Gastroesophageal sphincter (tissue), 4 donors: ENCODE measurements around the gene B4GALNT3. TPM values are rescaled to one million over a fixed set of nuclear protein-coding genes. Genes with fewer than 3 reads are reported as not detected.
A peak's percentile ranks its signal among the peaks of the same experiment; 100 is the strongest.

ENCODE experiments used
- ATAC-seq: fragments of 150-250 bp; one replicate; pipeline ENCODE4 v1.9.1; 2016; ENCODE audit warnings: mild to moderate bottlenecking, moderate library complexity
- H3K27ac ChIP-seq, 4 donors: fragments of 200-600 bp; sonication (generic) in 3 of 4; 1 replicate in 3 of 4; 2 replicates in 1 of 4; pipeline ENCODE4 v1.5.1; 2016 to 2019
- H3K27me3 ChIP-seq: fragments of 200-600 bp; sonication (generic); one replicate; pipeline ENCODE4 v1.5.1; 2019
- H3K36me3 ChIP-seq, 2 donors: fragments of 200-600 bp; sonication (generic); one replicate each; pipeline ENCODE4 v1.5.1; 2019; ENCODE audit warnings: control low read depth in 1 of 2
- H3K4me1 ChIP-seq, 3 donors: fragments of 200-600 bp; sonication (generic); 1 replicate in 2 of 3; 2 replicates in 1 of 3; pipeline ENCODE4 v1.5.1; 2016 to 2019; ENCODE audit warnings: control low read depth in 2 of 3
- H3K4me3 ChIP-seq, 2 donors: fragments of 200-600 bp; sonication (generic); one replicate each; pipeline ENCODE4 v1.5.1; 2019; ENCODE audit warnings: mild to moderate bottlenecking in 1 of 2, moderate library complexity in 1 of 2
- H3K9me3 ChIP-seq, 3 donors: fragments of 200-600 bp; sonication (generic); one replicate each; pipeline ENCODE4 v1.5.1; 2017 to 2019; ENCODE audit warnings: control low read depth in 2 of 3
- EP300 ChIP-seq: sonication (generic); formaldehyde crosslinking; IDR thresholded peaks from one replicate; pipeline ENCODE4 v1.6.1; 2017; ENCODE audit warnings: antibody characterized with exemption, mild to moderate bottlenecking
- POLR2A ChIP-seq, 2 donors: fragments of 450-650 bp; IDR thresholded peaks; one replicate each; pipeline ENCODE4 v1.6.1; 2017; ENCODE audit warnings: antibody characterized with exemption in 2 of 2, mild to moderate bottlenecking in 2 of 2, moderate library complexity in 1 of 2
- POLR2AphosphoS5 ChIP-seq: sonication (generic); formaldehyde crosslinking; IDR thresholded peaks from one replicate; pipeline ENCODE4 v1.6.1; 2017; ENCODE audit warnings: antibody characterized with exemption
- WGBS, 2 donors: methylation state at CpG; one replicate each; pipeline ENCODE4 v1.1.5; 2018; ENCODE audit warnings: low coverage in 1 of 2; 5-methylcytosine and 5-hydroxymethylcytosine counted together
- total RNA-seq, 4 donors: library from RNA; depleted of rRNA; stranded (reverse); fragments of >200 nt; gene quantifications; one replicate each; pipeline ENCODE4 v1.1.0, GENCODE V29; 2016
- TF ChIP-seq, protein P1 (sequence below), 4 experiments: fragments of 200-600 bp in 2 of 4; fragments of 450-650 bp in 2 of 4; sonication (generic) in 1 of 4; IDR thresholded peaks; one replicate each; pipeline ENCODE4 v1.5.1; 2017 to 2019; ENCODE audit warnings: antibody characterized with exemption in 4 of 4, mild to moderate bottlenecking in 2 of 4, moderate library complexity in 2 of 4

B4GALNT3 gene
- total RNA-seq, 4 donors from 2014 or later = 0.54 to 1.6 (median 1.4) TPM; not detected in 1

DNA sequence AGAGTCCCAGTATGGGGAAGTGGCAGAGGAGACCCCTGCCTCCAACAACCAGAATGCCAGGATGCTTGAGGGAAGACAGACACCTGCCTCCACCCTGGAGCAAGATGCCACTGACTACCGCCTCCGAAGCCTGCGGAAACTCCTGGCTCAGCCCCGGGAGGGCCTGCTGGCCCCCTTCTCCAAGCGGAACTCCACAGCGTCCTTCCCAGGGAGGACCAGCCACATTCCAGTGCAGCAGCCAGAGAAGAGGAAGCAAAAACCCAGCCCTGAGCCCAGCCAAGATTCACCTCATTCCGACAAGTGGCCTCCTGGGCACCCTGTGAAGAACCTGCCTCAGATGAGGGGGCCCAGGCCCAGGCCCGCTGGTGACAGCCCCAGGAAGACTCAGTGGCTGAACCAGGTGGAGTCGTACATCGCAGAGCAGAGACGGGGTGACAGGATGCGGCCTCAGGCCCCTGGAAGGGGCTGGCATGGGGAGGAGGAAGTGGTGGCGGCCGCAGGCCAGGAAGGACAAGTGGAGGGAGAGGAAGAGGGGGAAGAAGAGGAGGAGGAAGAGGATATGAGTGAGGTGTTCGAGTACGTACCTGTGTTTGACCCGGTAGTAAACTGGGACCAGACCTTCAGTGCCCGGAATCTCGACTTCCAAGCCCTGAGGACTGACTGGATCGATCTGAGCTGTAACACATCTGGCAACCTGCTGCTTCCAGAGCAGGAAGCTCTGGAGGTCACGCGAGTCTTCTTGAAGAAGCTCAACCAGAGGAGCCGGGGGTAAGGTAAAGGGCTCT lies 93.7 kb downstream of the B4GALNT3 start:
- peak; percentile 26 for ATAC-seq
- H3K36me3 ChIP-seq = no peaks in the 10 kb centered on the region
- no peak overlapping the region for H3K27ac ChIP-seq
- H3K9me3 ChIP-seq = no peaks in the 10 kb centered on the region
- 62% methylated on average over 13 of the region's 23 CpGs; no CpG with 5 or more reads in 1 of the 2 donors for WGBS, 2 donors
- peaks cover 0 to 16% (median 4%) of the 10 kb centered on the region in 3 donors for H3K4me1 ChIP-seq
- no peak for TF ChIP-seq POLR2A (IDR thresholded peaks at IDR 0.05)
- TF ChIP-seq, protein P1, sequence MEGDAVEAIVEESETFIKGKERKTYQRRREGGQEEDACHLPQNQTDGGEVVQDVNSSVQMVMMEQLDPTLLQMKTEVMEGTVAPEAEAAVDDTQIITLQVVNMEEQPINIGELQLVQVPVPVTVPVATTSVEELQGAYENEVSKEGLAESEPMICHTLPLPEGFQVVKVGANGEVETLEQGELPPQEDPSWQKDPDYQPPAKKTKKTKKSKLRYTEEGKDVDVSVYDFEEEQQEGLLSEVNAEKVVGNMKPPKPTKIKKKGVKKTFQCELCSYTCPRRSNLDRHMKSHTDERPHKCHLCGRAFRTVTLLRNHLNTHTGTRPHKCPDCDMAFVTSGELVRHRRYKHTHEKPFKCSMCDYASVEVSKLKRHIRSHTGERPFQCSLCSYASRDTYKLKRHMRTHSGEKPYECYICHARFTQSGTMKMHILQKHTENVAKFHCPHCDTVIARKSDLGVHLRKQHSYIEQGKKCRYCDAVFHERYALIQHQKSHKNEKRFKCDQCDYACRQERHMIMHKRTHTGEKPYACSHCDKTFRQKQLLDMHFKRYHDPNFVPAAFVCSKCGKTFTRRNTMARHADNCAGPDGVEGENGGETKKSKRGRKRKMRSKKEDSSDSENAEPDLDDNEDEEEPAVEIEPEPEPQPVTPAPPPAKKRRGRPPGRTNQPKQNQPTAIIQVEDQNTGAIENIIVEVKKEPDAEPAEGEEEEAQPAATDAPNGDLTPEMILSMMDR (IDR thresholded peaks at IDR 0.05) = no peak
- TF ChIP-seq POLR2AphosphoS5 = no peak
- no peak for TF ChIP-seq EP300
- peaks cover 9% of the 10 kb centered on the region for H3K27me3 ChIP-seq
- no peak overlapping the region for H3K4me3 ChIP-seq

DNA sequence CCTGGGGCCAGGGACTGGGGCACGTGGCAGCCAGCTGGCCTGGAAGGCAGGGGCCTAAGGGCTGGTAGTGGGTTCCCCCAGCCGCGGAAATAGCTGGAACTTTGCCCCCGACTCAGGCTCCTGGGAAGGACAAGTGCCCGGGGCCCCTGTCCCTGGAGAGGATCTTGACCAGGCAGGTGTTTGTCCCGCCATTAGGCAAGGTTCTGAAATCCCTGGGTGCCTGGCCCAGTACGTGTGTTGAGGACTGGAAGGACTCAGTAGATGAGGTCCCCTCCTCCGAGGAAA lies 94.2 kb downstream of the B4GALNT3 start:
- no peaks in the 10 kb centered on the region for H3K36me3 ChIP-seq
- no peak for ATAC-seq
- peaks cover 0 to 16% (median 4%) of the 10 kb centered on the region in 3 donors for H3K4me1 ChIP-seq
- no peak overlapping the region for H3K4me3 ChIP-seq
- no peak overlapping the region for H3K27ac ChIP-seq
- TF ChIP-seq POLR2AphosphoS5 = no peak
- TF ChIP-seq EP300 = no peak
- TF ChIP-seq, protein P1 (IDR thresholded peaks at IDR 0.05) = no peak
- no peak for TF ChIP-seq POLR2A (IDR thresholded peaks at IDR 0.05)
- H3K27me3 ChIP-seq = peaks cover 12% of the 10 kb centered on the region
- no peaks in the 10 kb centered on the region for H3K9me3 ChIP-seq
- 74% methylated on average over 3 of the region's 8 CpGs; no CpG with 5 or more reads in 1 of the 2 donors for WGBS, 2 donors

DNA sequence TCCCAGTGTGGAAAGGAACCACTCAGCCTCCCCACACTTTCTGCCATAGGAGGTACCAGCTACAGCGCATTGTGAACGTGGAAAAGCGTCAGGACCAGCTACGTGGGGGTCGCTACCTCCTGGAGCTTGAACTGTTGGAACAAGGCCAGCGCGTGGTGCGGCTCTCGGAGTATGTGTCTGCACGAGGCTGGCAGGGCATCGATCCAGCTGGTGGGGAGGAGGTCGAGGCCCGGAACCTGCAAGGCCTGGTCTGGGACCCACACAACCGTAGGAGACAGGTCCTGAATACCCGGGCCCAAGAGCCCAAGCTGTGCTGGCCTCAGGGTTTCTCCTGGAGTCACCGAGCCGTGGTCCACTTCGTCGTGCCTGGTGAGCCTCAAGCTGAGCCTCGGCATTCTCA lies 96.8 kb downstream of the B4GALNT3 start:
- Histone ChIP-seq H3K36me3 (no peaks in the 10 kb centered on the region), H3K9me3 (no peaks in the 10 kb centered on the region), H3K27me3 (peaks cover 23% of the 10 kb centered on the region), H3K4me1 (peaks cover 0 to 16% (median 4%) of the 10 kb centered on the region in 3 donors), H3K27ac (no peak overlapping the region), H3K4me3 (no peak overlapping the region)
- no peak for ATAC-seq
- TF ChIP-seq POLR2A (IDR thresholded peaks at IDR 0.05) (no peak), POLR2AphosphoS5 (no peak), EP300 (no peak)
- TF ChIP-seq, protein P1 (IDR thresholded peaks at IDR 0.05) = no peak
- no CpG with 5 or more reads among the region's 20 CpGs for WGBS, 2 donors

DNA sequence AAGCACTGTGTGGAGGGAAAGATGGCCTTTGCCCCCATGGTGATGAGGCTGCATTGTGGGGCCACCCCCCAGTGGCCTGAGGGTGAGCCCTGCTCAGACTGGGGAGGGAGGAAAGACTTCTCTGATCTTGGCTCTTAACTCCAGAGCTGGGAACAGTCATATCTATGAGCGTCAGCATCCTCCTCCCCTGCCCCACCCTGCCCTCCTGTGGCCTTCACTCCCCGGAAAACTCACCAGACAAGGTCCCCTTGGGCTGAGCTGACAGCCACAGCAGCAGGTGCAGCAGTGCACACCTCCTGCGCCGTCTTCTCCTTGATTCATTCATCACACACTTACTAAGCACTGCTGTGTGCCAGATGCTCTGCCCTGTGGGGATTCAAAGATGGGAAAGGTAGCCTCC lies 98.8 kb downstream of the B4GALNT3 start:
- Histone ChIP-seq H3K27me3 (peaks cover 23% of the 10 kb centered on the region), H3K27ac (no peak overlapping the region), H3K4me1 (peaks cover 0 to 1% (median 0%) of the 10 kb centered on the region in 3 donors), H3K4me3 (no peak overlapping the region), H3K9me3 (no peaks in the 10 kb centered on the region), H3K36me3 (no peaks in the 10 kb centered on the region)
- no peak for ATAC-seq
- WGBS, 2 donors = 84 to 93% methylated on average over 2 to 3 of the region's 4 CpGs
- TF ChIP-seq POLR2AphosphoS5 = no peak
- TF ChIP-seq EP300 = no peak
- TF ChIP-seq, protein P1 (IDR thresholded peaks at IDR 0.05) = no peak
- TF ChIP-seq POLR2A (IDR thresholded peaks at IDR 0.05) = no peak
